ENCODE data around the gene PCCA.

DNA sequence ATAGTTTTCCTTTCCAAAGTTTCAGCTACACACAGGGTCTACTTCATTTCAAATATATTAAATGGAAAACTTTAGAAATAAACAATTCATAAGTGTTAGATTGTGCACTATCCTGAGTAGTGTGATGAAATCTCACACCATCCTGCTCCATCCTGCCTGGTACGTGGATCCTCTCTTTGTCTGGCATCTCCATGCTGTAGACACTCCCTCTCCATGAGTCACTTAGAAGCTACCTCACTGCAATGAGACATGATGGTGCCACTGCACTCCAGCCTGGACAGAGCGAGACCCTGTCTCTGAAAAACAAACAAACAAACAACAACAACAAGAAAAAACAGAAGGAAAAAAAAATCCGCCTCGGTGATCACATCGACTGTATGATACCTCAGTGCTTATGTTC, 191.8 kb downstream of the PCCA start:
- TF ChIP-seq, protein P1, sequence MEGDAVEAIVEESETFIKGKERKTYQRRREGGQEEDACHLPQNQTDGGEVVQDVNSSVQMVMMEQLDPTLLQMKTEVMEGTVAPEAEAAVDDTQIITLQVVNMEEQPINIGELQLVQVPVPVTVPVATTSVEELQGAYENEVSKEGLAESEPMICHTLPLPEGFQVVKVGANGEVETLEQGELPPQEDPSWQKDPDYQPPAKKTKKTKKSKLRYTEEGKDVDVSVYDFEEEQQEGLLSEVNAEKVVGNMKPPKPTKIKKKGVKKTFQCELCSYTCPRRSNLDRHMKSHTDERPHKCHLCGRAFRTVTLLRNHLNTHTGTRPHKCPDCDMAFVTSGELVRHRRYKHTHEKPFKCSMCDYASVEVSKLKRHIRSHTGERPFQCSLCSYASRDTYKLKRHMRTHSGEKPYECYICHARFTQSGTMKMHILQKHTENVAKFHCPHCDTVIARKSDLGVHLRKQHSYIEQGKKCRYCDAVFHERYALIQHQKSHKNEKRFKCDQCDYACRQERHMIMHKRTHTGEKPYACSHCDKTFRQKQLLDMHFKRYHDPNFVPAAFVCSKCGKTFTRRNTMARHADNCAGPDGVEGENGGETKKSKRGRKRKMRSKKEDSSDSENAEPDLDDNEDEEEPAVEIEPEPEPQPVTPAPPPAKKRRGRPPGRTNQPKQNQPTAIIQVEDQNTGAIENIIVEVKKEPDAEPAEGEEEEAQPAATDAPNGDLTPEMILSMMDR (IDR thresholded peaks at IDR 0.05): no peak
- TF ChIP-seq POLR2A (IDR thresholded peaks at IDR 0.05): no peak

Data from adrenal gland (tissue), 5 donors.